PFSK-1 (cell line): ENCODE measurements around the gene ADD2.

Source experiments
- FOXP2 ChIP-seq: optimal IDR thresholded peaks from 2 replicates; pipeline ENCODE3; 2011; ENCODE audit warnings: borderline replicate concordance, control low read depth, inconsistent platforms; ENCODE audit not compliant: insufficient read depth; ENCODE audit errors: extremely low read length, extremely low read depth
- POLR2AphosphoS5 ChIP-seq: IDR thresholded peaks from 2 replicates; pipeline ENCODE4 v1.6.1; 2012; ENCODE audit warnings: low read depth, mild to moderate bottlenecking, control low read depth, low read length, moderate library complexity
- SIN3A ChIP-seq: IDR thresholded peaks from 2 replicates; pipeline ENCODE4 v1.6.1; 2012; ENCODE audit warnings: mild to moderate bottlenecking, low read length, moderate library complexity, borderline replicate concordance; ENCODE audit not compliant: insufficient read depth
- TAF1 ChIP-seq: IDR thresholded peaks from 2 replicates; pipeline ENCODE4 v1.6.1; 2012; ENCODE audit warnings: low read length, control low read depth, borderline replicate concordance; ENCODE audit not compliant: insufficient read depth
- TF ChIP-seq, protein P1 (sequence below), 2 experiments: IDR thresholded peaks; 2 replicates each; pipeline versions ENCODE4 v1.6.1 to v1.8.0; 2011 to 2012; ENCODE audit warnings: low read depth in 2 of 2, low read length in 2 of 2, control low read depth in 1 of 2, inconsistent platforms in 1 of 2, mild to moderate bottlenecking in 1 of 2, moderate library complexity in 1 of 2; ENCODE audit not compliant: insufficient read depth in 1 of 2

ADD2 gene

DNA sequence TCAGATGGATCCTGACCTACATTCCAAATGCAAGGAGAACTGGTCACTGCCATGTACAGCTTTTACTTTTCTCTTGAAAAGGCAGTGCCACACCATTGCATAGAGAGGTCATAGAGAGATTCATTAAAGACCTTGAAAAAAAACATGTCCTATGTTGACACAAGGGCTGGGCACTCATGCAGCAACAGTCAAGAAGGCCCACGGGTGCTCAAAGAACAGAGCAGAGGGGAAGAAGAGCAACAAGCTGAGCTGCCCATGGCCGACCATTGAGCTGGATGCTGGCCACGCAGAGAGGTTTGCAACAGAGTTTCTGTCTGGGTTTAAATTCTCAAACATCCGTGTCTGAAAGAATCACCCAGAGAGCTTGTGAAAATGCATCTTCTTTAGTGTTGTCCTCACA is 99.1 kb downstream of the ADD2 start:
- no peak for TF ChIP-seq POLR2AphosphoS5
- no peak for TF ChIP-seq SIN3A
- no peak for TF ChIP-seq TAF1
- no peak for TF ChIP-seq FOXP2
- TF ChIP-seq, protein P1, sequence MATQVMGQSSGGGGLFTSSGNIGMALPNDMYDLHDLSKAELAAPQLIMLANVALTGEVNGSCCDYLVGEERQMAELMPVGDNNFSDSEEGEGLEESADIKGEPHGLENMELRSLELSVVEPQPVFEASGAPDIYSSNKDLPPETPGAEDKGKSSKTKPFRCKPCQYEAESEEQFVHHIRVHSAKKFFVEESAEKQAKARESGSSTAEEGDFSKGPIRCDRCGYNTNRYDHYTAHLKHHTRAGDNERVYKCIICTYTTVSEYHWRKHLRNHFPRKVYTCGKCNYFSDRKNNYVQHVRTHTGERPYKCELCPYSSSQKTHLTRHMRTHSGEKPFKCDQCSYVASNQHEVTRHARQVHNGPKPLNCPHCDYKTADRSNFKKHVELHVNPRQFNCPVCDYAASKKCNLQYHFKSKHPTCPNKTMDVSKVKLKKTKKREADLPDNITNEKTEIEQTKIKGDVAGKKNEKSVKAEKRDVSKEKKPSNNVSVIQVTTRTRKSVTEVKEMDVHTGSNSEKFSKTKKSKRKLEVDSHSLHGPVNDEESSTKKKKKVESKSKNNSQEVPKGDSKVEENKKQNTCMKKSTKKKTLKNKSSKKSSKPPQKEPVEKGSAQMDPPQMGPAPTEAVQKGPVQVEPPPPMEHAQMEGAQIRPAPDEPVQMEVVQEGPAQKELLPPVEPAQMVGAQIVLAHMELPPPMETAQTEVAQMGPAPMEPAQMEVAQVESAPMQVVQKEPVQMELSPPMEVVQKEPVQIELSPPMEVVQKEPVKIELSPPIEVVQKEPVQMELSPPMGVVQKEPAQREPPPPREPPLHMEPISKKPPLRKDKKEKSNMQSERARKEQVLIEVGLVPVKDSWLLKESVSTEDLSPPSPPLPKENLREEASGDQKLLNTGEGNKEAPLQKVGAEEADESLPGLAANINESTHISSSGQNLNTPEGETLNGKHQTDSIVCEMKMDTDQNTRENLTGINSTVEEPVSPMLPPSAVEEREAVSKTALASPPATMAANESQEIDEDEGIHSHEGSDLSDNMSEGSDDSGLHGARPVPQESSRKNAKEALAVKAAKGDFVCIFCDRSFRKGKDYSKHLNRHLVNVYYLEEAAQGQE (IDR thresholded peaks at IDR 0.05; ENCODE audit: insufficient read depth in 1 of 2, low read depth in 2 of 2, low read length in 2 of 2), result no peak

DNA sequence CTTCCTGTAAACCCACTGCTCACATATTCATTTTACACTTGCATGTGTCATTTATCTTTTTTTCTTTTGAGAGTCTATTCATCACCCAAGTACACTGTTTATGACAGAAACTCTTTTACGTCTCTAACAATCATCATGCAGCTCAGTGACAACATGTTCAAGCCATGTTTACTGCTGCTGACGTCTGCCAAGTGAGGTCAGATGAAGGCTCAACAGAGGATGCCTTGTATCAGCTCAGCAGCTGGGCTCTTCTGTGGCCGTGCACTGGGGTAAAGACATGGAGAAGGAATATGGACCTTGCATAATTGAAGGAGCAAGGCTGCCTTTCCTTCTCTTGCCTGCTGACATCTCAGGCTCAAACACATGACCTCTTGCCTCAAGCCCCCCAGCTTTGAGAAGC is 99.6 kb downstream of the ADD2 start:
- no peak for TF ChIP-seq POLR2AphosphoS5
- no peak for TF ChIP-seq SIN3A
- TF ChIP-seq FOXP2, result no peak
- TF ChIP-seq TAF1, result no peak
- TF ChIP-seq, protein P1 (IDR thresholded peaks at IDR 0.05; ENCODE audit: insufficient read depth in 1 of 2, low read depth in 2 of 2, low read length in 2 of 2), result no peak

- TF ChIP-seq, protein P1 (IDR thresholded peaks at IDR 0.05; ENCODE audit: insufficient read depth in 1 of 2, low read depth in 2 of 2, low read length in 2 of 2), result no peak
- no peak for TF ChIP-seq FOXP2
- TF ChIP-seq TAF1, result no peak
- TF ChIP-seq SIN3A, result no peak
- no peak for TF ChIP-seq POLR2AphosphoS5
Observed at GRCh38 chr2:70664525-70664924, 103.5 kb downstream of the ADD2 start.

DNA sequence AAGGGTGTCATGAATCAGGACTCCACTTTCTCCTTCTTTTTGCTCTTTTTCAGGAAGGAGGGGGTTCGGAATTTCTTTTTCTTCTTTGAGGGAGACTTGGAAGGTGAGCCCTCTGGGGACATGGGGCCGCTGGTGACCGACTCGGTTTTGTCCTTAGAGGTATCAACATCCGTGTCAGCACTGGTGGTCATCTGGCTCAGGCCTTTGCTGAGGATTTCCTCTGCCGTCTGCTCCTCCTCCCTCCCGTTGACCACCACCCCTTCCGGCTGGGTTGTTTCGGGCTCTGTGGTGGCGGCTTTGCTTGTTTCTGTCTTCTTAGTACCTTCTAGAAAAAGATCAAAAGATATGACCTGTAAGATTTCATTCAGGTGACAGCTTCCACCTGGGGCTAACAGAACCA is 104.6 kb downstream of the ADD2 start:
- TF ChIP-seq, protein P1 (IDR thresholded peaks at IDR 0.05; ENCODE audit: insufficient read depth in 1 of 2, low read depth in 2 of 2, low read length in 2 of 2), result no peak
- TF ChIP-seq SIN3A, result no peak
- no peak for TF ChIP-seq FOXP2
- TF ChIP-seq POLR2AphosphoS5, result no peak
- no peak for TF ChIP-seq TAF1

DNA sequence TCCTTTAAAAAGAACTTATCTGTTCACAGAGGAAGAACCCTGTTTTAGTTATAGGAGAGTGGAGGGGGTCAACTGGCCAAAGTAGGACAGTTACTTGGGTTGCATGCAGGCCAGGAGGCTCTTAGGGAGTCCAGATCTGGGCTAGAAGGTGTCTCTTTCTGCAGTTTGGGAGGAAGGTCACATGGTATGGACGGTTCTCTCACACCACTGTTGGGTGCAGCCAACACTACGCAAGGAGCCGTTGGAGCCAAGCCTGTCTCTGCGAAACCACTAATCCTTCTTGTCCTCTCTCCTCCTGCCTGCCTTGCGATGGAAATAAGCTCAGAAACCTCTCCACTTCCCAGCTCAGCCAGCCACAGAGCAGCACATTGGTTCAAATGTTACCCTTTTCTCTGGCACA is 108.4 kb downstream of the ADD2 start:
- no peak for TF ChIP-seq SIN3A
- TF ChIP-seq FOXP2, result no peak
- TF ChIP-seq, protein P1 (IDR thresholded peaks at IDR 0.05; ENCODE audit: insufficient read depth in 1 of 2, low read depth in 2 of 2, low read length in 2 of 2), result no peak
- no peak for TF ChIP-seq POLR2AphosphoS5
- no peak for TF ChIP-seq TAF1
